ENCODE data around the gene PSD4. TPM values are rescaled to one million over a fixed set of nuclear protein-coding genes. Genes with fewer than 3 reads are reported as not detected.

PSD4 gene
- total and polyA plus RNA-seq, 2 experiments from 2014 or later = 2.5 to 9.0 TPM

GRCh38 chr2:113187771-113188170, 14.0 kb downstream of the PSD4 start:
- Histone ChIP-seq H3K27me3 (no peaks in the 10 kb centered on the region), H3K27ac (no peak overlapping the region), H3K9me3 (ENCODE audit: low read depth) (no peaks in the 10 kb centered on the region), H3K4me1 (ENCODE audit: low read depth) (no peaks in the 10 kb centered on the region), H3K36me3 (no peaks in the 10 kb centered on the region), H3K4me3 (no peak overlapping the region)
- peak in 1 of 2 donors; percentile 42 for DNase-seq (ENCODE audit: low read depth in 1 of 2, low spot score in 1 of 2)
- TF ChIP-seq CTCF (IDR thresholded peaks at IDR 0.05; ENCODE audit: low read depth, low read length) = no peak

GRCh38 chr2:113190871-113191270, 17.1 kb downstream of the PSD4 start:
- DNase-seq (ENCODE audit: low read depth in 1 of 2, low spot score in 1 of 2) = no peak

GRCh38 chr2:113192459-113193100, 18.8 kb downstream of the PSD4 start:
- TF ChIP-seq CTCF (IDR thresholded peaks at IDR 0.05; ENCODE audit: low read depth, low read length) = peak; percentile 6
- Histone ChIP-seq H3K36me3 (no peaks in the 10 kb centered on the region), H3K4me3 (no peak overlapping the region), H3K27me3 (peaks cover 9% of the 10 kb centered on the region), H3K27ac (no peak overlapping the region), H3K4me1 (ENCODE audit: low read depth) (no peaks in the 10 kb centered on the region), H3K9me3 (ENCODE audit: low read depth) (no peaks in the 10 kb centered on the region)
- no peak for DNase-seq (ENCODE audit: low read depth in 1 of 2, low spot score in 1 of 2)

More at GRCh38 chr2:113190871-113191270, 17.1 kb downstream of the PSD4 start:
- no peaks in the 10 kb centered on the region for H3K4me1 ChIP-seq (ENCODE audit: low read depth)
- H3K4me3 ChIP-seq = no peak overlapping the region
- no peaks in the 10 kb centered on the region for H3K27me3 ChIP-seq
- no peaks in the 10 kb centered on the region for H3K36me3 ChIP-seq
- no peaks in the 10 kb centered on the region for H3K9me3 ChIP-seq (ENCODE audit: low read depth)
- H3K27ac ChIP-seq = no peak overlapping the region
- no peak for TF ChIP-seq CTCF (IDR thresholded peaks at IDR 0.05; ENCODE audit: low read depth, low read length)

GRCh38 chr2:113195923-113196501, 22.2 kb downstream of the PSD4 start:
- no peaks in the 10 kb centered on the region for H3K9me3 ChIP-seq (ENCODE audit: low read depth)
- H3K27ac ChIP-seq = no peak overlapping the region
- H3K27me3 ChIP-seq = peaks cover 16% of the 10 kb centered on the region
- no peaks in the 10 kb centered on the region for H3K4me1 ChIP-seq (ENCODE audit: low read depth)
- TF ChIP-seq CTCF (IDR thresholded peaks at IDR 0.05; ENCODE audit: low read depth, low read length) = no peak
- no peaks in the 10 kb centered on the region for H3K36me3 ChIP-seq
- no peak for DNase-seq (ENCODE audit: low read depth in 1 of 2, low spot score in 1 of 2)
- H3K4me3 ChIP-seq = no peak overlapping the region

GRCh38 chr2:113196839-113197238, 23.1 kb downstream of the PSD4 start:
- Histone ChIP-seq H3K27me3 (peaks cover 16% of the 10 kb centered on the region), H3K4me3 (no peak overlapping the region), H3K9me3 (ENCODE audit: low read depth) (no peaks in the 10 kb centered on the region), H3K27ac (no peak overlapping the region), H3K4me1 (ENCODE audit: low read depth) (no peaks in the 10 kb centered on the region), H3K36me3 (no peaks in the 10 kb centered on the region)
- no peak for DNase-seq (ENCODE audit: low read depth in 1 of 2, low spot score in 1 of 2)
- no peak for TF ChIP-seq CTCF (IDR thresholded peaks at IDR 0.05; ENCODE audit: low read depth, low read length)
